GM19025 (cell line): ENCODE data around the gene PDE6H.

Source experiments
- ATAC-seq: cut with Tn5 transposase; IDR thresholded peaks from one replicate; pipeline ENCODE4 v1.9.1; 2021; ENCODE audit warnings: mild to moderate bottlenecking, low read depth, moderate library complexity; ENCODE audit not compliant: unreplicated experiment

The PDE6H gene

DNA sequence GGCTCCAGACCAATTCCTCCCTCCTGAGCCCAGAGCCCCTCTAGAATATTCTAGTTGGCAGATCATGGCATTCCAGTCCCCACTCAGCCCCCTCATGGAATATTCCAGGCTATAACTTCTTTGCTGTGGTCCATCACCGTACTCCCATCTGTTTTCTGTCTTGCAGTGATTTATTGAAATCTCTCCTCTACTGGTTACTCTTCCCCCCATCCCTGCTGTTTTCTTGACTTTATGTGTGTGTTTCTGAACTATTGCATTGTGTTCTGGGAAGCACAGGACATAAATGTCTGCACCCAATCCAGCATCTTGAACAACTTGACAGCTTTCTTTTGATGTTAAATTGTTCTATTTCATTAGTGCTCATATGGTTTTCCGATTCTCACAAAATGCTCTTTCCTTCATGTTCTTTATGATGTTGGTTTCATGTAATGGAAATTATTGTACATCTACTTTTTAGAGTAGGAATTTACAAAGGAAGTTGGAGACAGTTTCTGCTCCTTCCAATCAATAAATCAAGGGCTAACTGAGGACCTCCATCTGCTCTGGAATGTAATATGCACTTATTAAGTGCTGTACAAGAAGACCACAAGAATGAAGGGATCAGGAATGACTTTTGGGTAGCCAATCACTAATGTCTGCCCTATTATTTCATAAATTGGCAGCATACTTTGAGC, 26.3 kb downstream of the PDE6H start:
- no peak for ATAC-seq

DNA sequence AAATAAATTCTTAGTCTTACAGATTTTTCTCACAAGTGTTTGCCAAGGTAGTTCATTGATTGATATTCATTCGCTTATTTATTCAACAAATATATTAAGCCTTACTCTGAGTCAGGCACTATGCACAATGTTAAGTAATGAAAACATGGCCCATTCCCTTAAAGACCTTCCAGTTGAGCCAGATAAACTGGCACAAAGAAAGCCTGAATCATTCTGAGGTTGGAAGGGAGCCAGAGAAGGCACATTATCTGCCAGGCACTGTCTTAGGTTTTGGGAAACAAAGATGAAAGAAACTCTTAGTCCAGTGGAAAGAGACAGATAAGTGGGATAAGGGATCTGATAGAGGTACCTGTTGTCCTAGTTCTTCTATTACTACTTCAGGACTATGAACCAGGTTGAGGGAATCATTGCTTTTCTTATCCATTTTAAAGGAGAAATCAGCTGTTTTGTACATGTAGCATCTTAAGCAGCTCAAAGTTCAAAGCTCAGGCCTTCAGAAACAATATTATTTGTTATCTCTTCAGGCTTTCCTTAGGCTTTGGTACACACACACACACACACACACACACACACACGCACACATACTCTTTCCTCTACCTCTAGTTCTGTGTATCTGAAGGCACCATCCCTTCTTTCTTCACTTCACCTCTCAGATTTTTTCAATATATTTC, 27.0 kb downstream of the PDE6H start:
- no peak for ATAC-seq

- ATAC-seq: no peak
Measured at GRCh38 chr12:15000575-15000974, 27.7 kb downstream of the PDE6H start.

DNA sequence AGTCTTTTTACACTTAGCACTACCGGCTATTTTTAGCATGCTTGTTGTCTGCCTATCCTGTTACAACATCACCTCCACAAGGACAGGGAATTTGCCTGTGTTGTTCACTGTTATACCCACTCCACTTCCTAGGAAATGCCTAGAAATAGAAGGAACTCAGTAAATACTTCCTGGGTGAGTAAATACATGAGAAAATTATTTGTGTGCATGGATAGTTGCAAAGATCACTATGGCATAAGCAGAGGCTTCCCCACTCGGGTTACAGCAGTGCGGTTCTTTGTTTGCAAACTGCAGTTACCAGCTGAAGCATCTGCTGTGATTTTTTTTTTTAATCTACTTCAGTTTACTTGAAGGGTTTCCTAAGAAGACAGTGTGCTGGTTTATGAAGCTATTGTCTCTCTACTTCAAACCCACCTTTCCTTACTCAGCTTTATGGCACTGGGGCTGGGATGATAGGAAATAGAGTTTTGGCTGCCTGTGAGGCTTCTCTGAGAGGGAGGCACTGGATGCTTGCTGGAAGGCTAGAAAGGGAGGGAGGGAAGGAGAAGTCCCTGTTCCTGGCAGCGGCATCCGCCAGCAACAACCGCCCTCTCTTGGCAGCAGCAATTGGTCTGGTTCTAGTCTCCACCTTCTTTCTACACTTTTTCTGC, 29.0 kb downstream of the PDE6H start:
- ATAC-seq: no peak

DNA sequence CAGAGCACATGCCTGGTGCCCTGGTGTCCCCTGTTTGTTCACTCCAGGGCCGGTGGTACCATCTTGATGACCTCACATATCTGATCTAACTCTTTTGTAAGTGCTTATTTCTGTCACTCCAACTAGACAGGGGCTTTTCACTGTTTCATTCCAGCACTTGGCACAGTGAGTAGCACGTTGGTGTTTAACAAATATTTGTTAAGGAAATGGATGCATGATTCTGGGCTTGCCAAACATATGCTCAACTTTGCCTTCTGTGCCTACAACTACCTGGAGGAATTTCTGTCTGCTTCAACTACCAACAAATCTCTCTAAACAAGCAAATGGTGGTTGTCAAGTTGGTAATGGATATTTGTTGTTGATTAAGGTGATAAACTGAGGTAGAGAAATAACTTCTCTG, 31.6 kb downstream of the PDE6H start:
- no peak for ATAC-seq

- ATAC-seq: no peak
Measured at GRCh38 chr12:15005064-15005463, 32.2 kb downstream of the PDE6H start.

- ATAC-seq: no peak
Measured at GRCh38 chr12:15007551-15007950, 34.7 kb downstream of the PDE6H start.

GRCh38 chr12:15011162-15011561, 38.3 kb downstream of the PDE6H start:
- no peak for ATAC-seq

DNA sequence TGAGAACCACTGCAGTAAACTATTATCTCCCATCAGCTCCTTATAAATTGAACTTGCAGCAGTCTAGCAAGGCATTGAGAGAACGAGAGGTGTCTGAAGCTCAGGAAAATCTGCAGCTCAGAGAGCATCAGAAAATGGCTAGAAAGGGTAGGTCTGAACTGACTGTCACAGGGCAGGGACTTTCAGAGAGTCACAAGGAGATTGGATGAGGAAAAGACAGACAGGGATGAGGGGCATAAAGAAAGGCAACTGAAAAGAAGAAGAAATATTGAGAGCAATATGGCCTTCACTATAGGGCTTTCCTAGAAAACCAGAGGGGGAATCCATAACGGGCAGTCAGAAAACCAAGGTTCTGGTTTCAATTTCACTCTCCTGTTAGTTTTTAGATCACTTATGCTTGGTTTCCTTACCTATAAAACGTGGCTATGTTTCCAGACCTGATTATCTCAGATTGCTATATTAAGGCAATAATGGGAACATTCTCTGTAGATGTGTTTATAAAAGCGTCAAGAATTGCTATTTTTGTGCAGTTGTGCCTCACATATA, 40.9 kb downstream of the PDE6H start:
- no peak for ATAC-seq

DNA sequence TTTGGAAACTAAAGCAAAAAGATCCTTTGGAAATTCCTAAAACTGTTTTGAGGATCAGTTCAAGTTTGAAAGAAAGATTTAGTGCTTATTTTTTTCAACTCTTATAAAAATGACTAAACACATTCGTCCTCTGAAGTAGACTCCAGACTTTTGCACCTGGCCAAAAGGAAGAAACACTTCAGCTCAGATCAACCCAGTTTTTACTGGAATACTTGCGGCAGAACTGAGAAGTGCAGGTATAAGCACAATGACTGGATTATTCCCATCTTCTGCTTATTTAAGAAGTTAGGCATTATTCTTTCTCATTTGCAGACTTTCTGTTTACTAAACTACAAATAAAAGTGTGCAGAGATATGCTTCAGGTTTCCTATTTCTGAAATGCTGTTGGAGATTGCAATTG, 41.9 kb downstream of the PDE6H start:
- no peak for ATAC-seq

DNA sequence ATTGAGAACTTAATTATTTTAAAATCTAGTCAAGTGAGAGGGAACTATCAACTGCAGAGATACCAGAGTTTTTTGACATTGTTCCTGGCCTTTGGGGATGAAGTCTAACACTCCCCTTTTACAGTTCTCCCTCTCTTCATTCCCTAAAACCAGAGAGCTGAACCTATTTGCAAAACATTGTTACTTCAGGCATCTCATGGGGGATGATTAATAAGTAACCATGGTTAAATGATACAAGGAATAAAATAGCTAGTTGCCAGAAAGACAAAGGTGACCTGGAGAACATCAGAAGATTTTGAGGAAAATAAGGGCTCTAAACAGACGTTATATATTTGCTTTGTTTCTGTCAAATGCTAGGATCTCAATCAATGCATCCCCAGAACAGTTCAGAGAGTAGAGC, 42.3 kb downstream of the PDE6H start:
- ATAC-seq: no peak

GRCh38 chr12:15020156-15020555, 47.3 kb downstream of the PDE6H start:
- no peak for ATAC-seq
